ENCODE results near the gene GRIN2A.

The GRIN2A gene

DNA sequence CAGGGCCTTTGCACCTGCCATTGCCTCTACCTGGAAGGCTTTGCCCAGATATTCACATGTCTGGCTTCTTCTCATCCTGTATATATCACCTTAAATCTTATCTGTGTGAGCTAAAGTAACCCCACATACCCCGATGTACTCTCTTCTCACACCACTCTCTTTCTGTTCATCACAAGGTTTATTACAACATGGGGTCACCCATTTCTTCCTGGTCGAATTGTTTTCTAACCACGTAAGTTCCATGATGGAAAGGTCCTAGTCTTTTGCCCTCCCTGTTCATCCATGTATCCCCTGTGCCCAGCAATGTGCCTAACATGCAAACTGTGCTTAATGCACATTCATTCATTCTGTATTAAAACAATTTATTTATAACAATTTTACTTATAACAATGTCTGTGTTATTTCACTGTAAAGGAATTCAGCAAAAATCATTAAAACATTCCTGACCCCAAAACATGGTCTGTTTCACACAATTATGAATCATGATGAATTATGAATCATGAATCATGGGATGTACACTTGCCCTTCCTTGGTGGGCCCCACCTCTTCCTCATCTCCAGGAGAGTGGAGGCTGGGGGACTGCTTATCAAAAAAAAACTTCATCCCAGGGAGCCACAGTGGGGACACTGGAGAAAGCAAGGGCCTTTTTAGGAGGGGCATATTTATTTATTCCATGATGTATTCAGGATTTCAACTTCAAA lies 336.4 kb downstream of the GRIN2A start:
- no peak for DNase-seq

GRCh38 chr16:9844361-9844760 lies 337.9 kb downstream of the GRIN2A start:
- DNase-seq, result no peak

DNA sequence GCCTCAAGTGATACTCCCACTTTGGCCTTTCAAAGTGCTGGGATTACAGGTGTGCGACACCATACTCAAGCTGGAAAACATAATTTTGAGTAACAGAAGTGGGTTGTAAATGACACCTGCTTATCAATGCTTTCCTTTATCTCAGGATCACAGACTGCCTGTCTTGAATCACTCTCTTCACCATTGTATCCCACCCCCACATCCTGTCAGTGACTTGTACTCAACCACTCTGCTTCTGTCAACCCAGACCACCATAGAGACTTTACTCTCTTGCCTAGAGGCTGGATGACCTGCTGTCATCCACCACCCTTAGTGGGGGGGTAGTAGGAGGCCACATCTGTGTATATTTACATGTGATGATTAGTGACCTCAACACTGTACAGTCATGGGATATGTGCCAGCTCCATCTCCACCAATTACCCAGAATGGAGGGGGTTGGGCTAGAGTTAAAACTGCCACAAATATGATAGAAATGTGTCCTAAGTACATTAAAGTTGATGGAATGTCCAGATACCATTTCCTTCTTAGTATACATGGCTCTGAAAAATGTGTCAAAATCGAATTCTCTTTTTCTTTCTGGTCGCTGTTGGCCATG lies 338.7 kb downstream of the GRIN2A start:
- DNase-seq, result no peak

- no peak for DNase-seq
These were observed 341.2 kb downstream of the GRIN2A start for GRCh38 chr16:9840761-9841665.

DNA sequence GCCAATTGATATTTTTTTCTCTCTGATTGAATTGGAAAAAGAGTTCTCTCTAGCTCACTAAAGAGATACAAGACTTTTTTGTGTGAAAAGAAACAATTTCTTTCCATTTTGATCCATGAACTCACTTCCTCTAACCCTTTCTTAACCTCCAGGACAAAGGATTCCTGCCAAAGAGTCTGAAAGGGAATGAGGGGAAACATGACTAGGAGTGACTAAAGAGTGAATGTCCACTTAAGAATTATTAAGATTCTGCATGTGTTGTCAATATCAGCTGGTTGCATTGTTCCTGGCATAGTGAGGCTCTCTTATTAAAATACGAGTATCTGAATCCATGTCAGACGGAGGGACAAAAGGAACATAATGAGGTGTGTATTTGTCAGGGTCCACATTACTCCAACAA lies 344.7 kb downstream of the GRIN2A start:
- DNase-seq, result no peak

DNA sequence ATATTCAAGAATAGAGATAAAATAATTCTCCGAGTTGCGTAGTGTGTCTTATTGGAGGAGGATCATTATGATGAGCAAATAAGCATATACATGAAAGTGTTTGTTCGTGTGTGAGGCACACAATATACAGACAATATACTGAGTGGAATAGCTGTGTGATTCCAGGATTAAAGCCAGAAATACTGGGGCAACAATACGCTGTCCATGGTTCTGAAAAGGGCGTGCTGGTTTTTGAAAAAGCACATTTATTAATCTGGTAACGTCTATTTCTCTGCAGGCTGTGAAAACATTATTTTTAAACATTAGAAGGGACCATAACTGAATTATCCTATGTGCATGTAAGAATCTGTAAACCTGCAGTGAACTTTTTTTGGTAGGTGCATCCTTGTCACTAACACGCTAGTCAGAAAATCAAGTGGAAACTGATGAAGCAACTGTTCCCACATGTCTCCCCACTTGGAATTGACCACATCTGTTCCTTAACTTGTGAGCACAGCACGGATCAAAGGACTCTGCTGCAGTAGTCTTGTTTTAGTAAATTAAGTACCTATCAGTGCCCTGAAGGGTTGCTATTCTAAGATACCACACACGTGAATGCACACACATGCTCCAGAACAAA lies 346.0 kb downstream of the GRIN2A start:
- DNase-seq, result no peak

GRCh38 chr16:9827062-9827752 lies 355.0 kb downstream of the GRIN2A start:
- DNase-seq, result no peak

- no peak for DNase-seq
These were observed 355.6 kb downstream of the GRIN2A start for GRCh38 chr16:9826656-9827055.

DNA sequence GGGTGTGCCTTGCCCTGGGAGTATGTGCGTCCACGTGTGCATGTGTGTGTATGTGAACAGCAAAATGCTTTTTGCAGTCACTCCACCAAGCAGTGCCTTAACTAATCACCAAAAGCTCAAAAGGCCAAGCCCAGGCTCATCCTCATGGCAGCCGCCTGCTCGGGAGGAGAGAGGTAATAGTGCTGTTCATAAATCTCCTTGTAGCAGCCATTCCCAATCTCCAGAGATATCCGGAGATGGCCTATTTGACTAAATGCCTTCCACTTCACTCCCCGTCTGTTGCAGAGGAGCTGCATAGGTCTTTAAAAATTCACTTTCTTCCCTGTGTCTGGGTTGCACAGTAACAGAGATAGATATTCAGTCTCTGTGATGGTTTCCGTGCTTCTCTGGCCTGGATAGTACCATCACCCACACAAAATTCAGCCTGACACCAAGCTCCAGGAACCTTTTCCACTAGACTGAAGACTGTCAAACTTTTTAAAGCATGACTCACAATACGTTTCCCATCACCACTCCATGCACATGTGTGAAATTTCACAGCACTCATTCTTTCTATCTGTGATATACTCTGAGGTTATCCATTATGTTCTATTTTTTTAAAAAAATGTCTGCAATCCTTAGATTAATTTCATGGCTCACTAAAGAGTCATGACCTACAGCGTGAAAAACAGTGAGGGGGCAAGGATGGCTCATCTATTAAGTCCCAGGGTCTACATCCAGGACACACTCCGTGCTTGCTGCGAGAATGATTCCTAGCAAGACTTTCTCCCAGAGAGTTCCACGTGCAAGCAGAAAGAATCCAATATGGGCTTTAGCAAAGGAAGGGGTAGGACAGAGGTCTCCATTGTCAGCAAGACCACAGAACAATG lies 357.8 kb downstream of the GRIN2A start:
- no peak for DNase-seq

DNA sequence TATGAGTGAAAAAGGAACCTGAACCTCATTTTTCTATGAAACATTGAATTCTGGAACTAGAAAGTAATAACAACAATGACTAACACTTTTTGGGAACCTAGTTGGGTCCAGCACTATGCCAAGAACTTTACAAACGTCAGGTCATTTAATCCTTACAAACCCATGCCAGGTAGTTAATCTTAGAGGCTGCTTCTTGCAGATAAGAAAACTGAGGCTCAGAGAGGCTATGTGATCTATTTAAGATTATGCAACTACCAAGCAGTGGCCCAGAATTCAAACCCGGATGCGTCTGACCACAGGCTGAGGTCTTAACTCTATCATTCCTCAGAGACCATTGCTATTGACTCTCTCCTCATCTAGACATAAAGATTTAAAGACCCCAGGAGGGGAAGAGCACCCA lies 358.7 kb downstream of the GRIN2A start:
- no peak for DNase-seq

DNA sequence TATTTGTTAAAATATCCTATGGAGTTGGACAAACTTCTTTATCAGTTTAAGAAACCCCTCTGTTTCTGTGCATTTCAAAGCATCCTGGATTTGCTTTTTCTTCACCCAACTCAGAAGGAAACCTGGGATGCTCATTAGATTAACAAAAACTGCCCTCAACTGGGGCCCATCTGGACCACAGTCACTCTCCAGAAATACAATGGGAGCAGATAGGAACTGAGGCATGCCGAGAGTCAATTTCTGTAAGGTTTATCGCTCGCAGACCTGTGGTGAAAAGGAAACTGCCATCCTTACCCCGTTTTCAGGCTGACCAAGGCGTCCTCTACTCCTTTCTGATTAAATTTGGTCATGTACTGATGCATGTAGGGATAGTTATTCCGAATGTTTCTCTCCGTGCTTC lies 360.3 kb downstream of the GRIN2A start:
- DNase-seq, result no peak

GRCh38 chr16:9821331-9821730 lies 360.9 kb downstream of the GRIN2A start:
- DNase-seq, result no peak

GRCh38 chr16:9820476-9821246 lies 361.6 kb downstream of the GRIN2A start:
- DNase-seq, result no peak

GRCh38 chr16:9818702-9819101 lies 363.5 kb downstream of the GRIN2A start:
- no peak for DNase-seq

GRCh38 chr16:9817586-9817985 lies 364.6 kb downstream of the GRIN2A start:
- no peak for DNase-seq

- DNase-seq, result no peak
These were observed 365.6 kb downstream of the GRIN2A start for GRCh38 chr16:9816644-9817043.

DNA sequence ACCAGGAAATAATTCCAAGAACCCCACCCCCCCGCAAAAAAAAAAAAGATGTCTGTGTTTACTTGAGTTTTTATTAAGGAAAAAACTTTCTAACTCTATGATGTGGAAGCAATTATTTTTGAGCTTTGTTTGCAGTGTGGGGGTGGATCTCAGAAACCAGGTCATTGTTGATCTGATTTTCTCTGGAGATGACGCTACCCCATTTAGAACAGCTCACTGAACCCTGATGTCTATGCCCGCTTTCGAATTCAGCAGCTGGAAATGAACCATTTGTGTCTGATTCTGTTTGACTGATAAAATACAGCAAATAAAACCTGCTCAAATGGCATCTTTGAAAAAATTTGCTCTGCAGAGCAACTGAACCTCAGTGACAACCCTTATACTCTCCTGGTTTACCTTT lies 368.6 kb downstream of the GRIN2A start:
- DNase-seq, result no peak

DNA sequence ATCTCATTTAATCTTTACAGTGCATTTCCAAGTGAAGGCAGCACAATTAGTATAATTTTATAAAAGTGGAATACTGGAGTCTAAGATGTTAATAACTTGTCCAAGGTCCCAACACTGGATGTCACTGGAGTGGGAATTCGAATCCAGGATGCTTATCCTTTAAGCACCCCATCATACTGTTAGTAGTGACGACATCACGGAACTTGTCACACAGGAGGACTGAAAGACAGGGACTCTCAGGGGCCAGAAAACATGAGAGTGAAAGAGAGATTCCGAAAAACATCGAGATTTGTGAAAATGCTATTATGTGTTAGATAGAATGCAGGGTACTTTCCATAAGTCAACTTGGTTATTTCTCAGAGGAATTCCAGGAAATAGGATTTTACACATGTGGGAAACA lies 374.0 kb downstream of the GRIN2A start:
- DNase-seq, result no peak

DNA sequence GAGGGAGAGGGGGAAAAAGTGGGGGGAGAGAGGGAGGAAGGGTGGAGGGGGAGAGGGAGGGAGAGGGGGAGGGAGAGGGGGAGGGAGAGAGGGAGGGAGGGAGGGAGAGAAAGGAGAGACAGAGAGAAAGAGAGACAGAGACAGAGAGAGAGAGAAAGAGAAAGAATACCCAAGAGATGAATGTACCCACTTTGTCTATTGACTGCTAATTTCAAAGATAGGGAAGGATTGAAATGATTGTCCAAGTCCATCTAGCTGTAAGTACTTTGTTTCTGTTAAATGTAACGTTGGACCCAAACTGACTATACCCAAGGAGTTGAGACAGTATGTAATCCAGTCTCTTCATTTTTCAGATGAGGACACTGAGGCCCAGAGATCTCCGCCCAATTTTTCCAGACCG lies 374.9 kb downstream of the GRIN2A start:
- no peak for DNase-seq

- DNase-seq, result no peak
These were observed 377.1 kb downstream of the GRIN2A start for GRCh38 chr16:9805109-9805508.

GRCh38 chr16:9802160-9802559 lies 380.1 kb downstream of the GRIN2A start:
- no peak for DNase-seq

All from NCI-H2081 treated with DMSO at 0.1 percent for 48 hours (cell line).